MCF 10A (cell line): ENCODE results near the gene TMEM45B. TPM values are rescaled to one million over a fixed set of nuclear protein-coding genes. Genes with fewer than 3 reads are reported as not detected.

ENCODE experiments used
- Bru-seq: library from RNA; stranded (reverse); fragments of 400-500 nt; gene quantifications from one replicate; lab custom pipeline; 2021; lab: Mats Ljungman, UMichigan
- BruChase-seq, 2 experiments: library from RNA; stranded (reverse); fragments of 400-500 nt; gene quantifications; one replicate each; lab custom pipeline; 2021; lab: Mats Ljungman, UMichigan
- BruUV-seq: library from RNA; stranded (reverse); fragments of 400-500 nt; replicated peaks from 2 replicates; lab custom pipeline; 2021; lab: Mats Ljungman, UMichigan
- CTCF ChIA-PET: fragments of 300-600 bp; sonication (Branson Sonifier 250); formaldehyde crosslinking; extraction: SDS; loops from one replicate; lab custom pipeline; 2021; ENCODE audit warnings: antibody characterized with exemption, inconsistent platforms; lab: Yijun Ruan, JAX
- POLR2A ChIA-PET: fragments of 300-600, 350-650 bp; sonication (Branson Sonifier 250); formaldehyde crosslinking; extraction: SDS; loops from one replicate; lab custom pipeline; 2020; ENCODE audit warnings: antibody characterized with exemption, inconsistent platforms; lab: Yijun Ruan, JAX
- DNase-seq: peaks from one replicate; pipeline ENCODE4 v3.0.0-alpha.2; 2018; ENCODE audit not compliant: unreplicated experiment
- H3K27ac Mint-ChIP-seq: one replicate; pipeline ENCODE4 v1.8.0; 2022; ENCODE audit warnings: mild to moderate bottlenecking, low read depth, mixed read lengths; ENCODE audit not compliant: unreplicated experiment
- H3K27me3 Mint-ChIP-seq: one replicate; pipeline ENCODE4 v1.8.0; 2022; ENCODE audit warnings: mixed read lengths; ENCODE audit not compliant: insufficient read depth, unreplicated experiment
- H3K36me3 Mint-ChIP-seq: one replicate; pipeline ENCODE4 v1.8.0; 2022; ENCODE audit warnings: mild to moderate bottlenecking, moderate library complexity, mixed read lengths; ENCODE audit not compliant: insufficient read depth, unreplicated experiment
- H3K4me1 Mint-ChIP-seq: one replicate; pipeline ENCODE4 v1.8.0; 2022; ENCODE audit warnings: mixed read lengths; ENCODE audit not compliant: insufficient read depth, unreplicated experiment
- H3K4me3 Mint-ChIP-seq: one replicate; pipeline ENCODE4 v1.8.0; 2022; ENCODE audit warnings: mild to moderate bottlenecking, moderate library complexity, mixed read lengths; ENCODE audit not compliant: unreplicated experiment
- H3K9me3 Mint-ChIP-seq: one replicate; pipeline ENCODE4 v1.8.0; 2022; ENCODE audit warnings: mixed read lengths; ENCODE audit not compliant: unreplicated experiment
- intact Hi-C: fragments of 100-400 bp; cut with micrococcal nuclease; formaldehyde crosslinking; loops from 2 replicates; pipeline ENCODE4 v1.14.1; 2022
- long read RNA-seq: library from polyadenylated mRNA; stranded (forward); transcript quantifications from one replicate; pipeline ENCODE4 v2.0.0, GENCODE V29; 2022
- total RNA-seq: library from RNA; stranded (reverse); gene quantifications from 2 replicates; pipeline ENCODE4 v1.2.3, GENCODE V29; 2022
- TF ChIP-seq, protein P1 (sequence below): fragments of 200-600 bp; IDR thresholded peaks from one replicate; pipeline ENCODE4 v1.8.0; 2022; ENCODE audit warnings: antibody characterized with exemption, mild to moderate bottlenecking; ENCODE audit not compliant: unreplicated experiment

TMEM45B gene
- total RNA-seq (not detected in 2 replicates), Bru-seq, nascent RNA (percentile 9 among the genes with signal in this experiment), BruChase-seq, experiment 1, labeled RNA remaining after a 6-hour chase (percentile 2 among the genes with signal in this experiment), BruChase-seq, experiment 2, labeled RNA remaining after a 2-hour chase (percentile 5 among the genes with signal in this experiment)
- long read RNA-seq: 0 reads

DNA sequence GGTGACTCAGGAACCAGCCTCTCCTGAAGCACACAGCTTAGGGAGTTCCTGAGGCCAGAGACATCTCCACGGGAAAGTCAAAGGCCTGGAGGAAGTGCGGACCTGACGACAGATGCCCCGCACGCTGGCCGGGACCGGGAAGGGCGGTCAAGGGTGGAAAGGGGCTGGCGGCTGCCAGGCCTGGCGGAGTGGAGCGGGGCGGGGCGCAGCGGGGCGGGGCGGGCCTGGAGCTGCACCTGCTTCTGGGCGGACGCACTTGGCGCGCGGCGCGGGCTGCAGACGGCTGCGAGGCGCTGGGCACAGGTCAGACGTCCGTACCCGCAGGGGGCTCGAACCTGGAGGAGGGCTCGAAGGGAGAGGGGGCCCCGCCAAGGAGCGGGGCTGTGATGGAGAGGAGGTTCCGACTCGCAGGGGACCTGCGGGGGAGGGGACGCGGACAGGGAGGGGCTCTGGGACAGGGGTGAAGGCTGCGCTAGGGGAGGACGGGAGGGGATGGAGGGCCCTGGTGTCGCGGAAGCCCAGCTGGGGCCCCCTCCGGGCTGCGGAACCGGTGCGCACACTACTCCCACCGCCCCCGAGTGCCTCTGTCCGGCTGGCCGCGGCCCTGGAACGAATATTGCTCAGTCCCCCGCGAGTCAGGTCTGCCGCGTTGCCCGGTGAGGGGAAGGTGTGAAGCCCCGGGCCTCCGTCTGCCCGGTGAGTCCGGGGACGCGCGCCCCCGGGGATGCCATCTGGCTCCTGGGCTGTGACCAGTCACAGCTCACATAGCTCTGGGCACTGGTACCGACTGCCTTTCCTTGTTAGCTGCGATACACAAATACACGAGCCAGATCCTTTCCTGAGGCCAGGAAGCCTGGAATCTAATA is at the start of gene TMEM45B:
TMEM45B (plus strand) TSS at position 253 of the 866 bp plus-strand sequence. CDS start 36,635 bp downstream, outside the sequence.
- peaks cover 11% of the 10 kb centered on the region for H3K4me1 Mint-ChIP-seq
- H3K27ac Mint-ChIP-seq: no peak within 1 kb of the TSS
- intact Hi-C loops: no loop called here
- TF ChIP-seq, protein P1, sequence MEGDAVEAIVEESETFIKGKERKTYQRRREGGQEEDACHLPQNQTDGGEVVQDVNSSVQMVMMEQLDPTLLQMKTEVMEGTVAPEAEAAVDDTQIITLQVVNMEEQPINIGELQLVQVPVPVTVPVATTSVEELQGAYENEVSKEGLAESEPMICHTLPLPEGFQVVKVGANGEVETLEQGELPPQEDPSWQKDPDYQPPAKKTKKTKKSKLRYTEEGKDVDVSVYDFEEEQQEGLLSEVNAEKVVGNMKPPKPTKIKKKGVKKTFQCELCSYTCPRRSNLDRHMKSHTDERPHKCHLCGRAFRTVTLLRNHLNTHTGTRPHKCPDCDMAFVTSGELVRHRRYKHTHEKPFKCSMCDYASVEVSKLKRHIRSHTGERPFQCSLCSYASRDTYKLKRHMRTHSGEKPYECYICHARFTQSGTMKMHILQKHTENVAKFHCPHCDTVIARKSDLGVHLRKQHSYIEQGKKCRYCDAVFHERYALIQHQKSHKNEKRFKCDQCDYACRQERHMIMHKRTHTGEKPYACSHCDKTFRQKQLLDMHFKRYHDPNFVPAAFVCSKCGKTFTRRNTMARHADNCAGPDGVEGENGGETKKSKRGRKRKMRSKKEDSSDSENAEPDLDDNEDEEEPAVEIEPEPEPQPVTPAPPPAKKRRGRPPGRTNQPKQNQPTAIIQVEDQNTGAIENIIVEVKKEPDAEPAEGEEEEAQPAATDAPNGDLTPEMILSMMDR: no peak
- peaks cover 5% of the 10 kb centered on the region for H3K36me3 Mint-ChIP-seq
- no peaks in the 10 kb centered on the region for H3K9me3 Mint-ChIP-seq
- H3K27me3 Mint-ChIP-seq: no peaks in the 10 kb centered on the region
- no peak for DNase-seq
- no TSS peak for BruUV-seq
- POLR2A ChIA-PET: no interaction called here
- no peak within 1 kb of the TSS for H3K4me3 Mint-ChIP-seq
- CTCF ChIA-PET: no interaction called here

DNA sequence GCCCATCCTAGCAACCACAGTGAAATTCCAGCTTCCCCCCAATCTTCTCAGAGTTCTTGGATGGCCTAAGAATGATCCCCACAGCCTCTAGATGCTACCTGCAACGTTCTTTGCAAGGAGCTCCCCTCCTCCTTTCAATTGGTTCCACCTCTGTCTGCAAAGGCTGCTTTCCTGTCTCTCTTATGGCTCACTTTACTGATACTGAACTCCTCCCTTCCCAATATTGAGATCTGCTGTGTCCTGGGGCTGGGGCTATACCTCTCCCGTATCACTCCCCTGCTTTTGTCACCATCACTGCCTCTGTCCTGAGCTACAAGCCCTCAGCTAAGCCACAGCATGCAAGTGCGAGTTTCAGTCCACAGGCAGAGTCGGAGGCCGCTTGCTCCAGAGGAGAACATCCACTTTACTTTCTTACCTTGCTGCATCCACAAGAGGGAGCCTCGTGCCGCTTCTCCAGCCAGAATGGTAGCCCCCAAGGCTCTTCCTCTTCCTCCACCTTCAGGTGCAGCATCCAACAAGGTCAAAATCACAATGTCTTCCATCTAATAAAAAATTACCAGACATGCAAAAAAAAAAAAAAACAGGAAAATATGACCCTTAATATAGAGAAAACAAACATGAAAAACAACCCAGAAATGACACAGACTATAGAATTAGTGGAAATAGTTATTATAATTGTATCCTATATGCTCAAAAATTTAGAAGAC is 48.6 kb upstream of the TMEM45B start:
- H3K4me1 Mint-ChIP-seq: peaks cover 5% of the 10 kb centered on the region
- no peak overlapping the region for H3K27ac Mint-ChIP-seq
- intact Hi-C loops: no loop called here
- CTCF ChIA-PET: interaction anchor here (0.7 to 2.0 kb wide), 9 partner anchors 10 to 403 kb away, joined by 3 to 9 read pairs (median 3); no protein-coding TSS in a partner anchor
- DNase-seq: peak; percentile 60
- no peaks in the 10 kb centered on the region for H3K27me3 Mint-ChIP-seq
- no peak overlapping the region for H3K4me3 Mint-ChIP-seq
- TF ChIP-seq, protein P1: peak; percentile 50
- no TSS peak for BruUV-seq
- POLR2A ChIA-PET: interaction anchor here (1.2 kb wide), 1 partner anchor 80 kb away, joined by 6 read pairs; no protein-coding TSS in a partner anchor
- H3K9me3 Mint-ChIP-seq: no peaks in the 10 kb centered on the region
- H3K36me3 Mint-ChIP-seq: no peaks in the 10 kb centered on the region

DNA sequence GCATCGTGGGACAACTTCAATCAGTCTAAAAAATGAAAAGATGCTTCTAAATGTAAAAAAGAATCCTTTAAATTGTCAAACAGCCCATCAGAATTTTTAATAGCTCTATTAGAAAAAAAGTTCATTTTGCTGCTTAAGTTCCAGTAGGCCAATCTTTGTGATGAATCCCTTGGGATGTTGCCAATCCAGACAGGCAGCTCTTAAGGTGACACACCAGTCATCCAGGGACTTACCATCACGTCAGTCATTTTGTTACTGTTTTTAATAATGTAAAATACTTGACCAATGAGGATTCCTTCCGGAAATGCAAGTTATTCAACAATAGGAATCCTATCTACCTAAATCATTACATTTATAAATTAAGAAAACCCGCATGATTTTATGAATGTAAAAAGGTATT is 47.8 kb upstream of the TMEM45B start:
- Mint-ChIP-seq H3K9me3 (no peaks in the 10 kb centered on the region), H3K4me3 (no peak overlapping the region), H3K27ac (no peak overlapping the region), H3K4me1 (peaks cover 5% of the 10 kb centered on the region), H3K36me3 (no peaks in the 10 kb centered on the region), H3K27me3 (no peaks in the 10 kb centered on the region)
- no peak for DNase-seq
- TF ChIP-seq, protein P1: no peak
- ChIA-PET CTCF (interaction anchor here (0.7 to 1.5 kb wide), 3 partner anchors 11 to 819 kb away, joined by 3 to 6 read pairs (median 3); no protein-coding TSS in a partner anchor), POLR2A (no interaction called here)
- intact Hi-C loops: no loop called here
- no TSS peak for BruUV-seq
